HL-60/S4 (cell line): Measurements from ENCODE around the gene PGK2.

Source experiments
- in situ Hi-C: fragments of 300-500 bp; cut with MboI; formaldehyde crosslinking; loops from 2 replicates; pipeline ENCODE4 v1.14.3; 2022; ENCODE audit warnings: low sequenced_read_pairs

The PGK2 gene

DNA sequence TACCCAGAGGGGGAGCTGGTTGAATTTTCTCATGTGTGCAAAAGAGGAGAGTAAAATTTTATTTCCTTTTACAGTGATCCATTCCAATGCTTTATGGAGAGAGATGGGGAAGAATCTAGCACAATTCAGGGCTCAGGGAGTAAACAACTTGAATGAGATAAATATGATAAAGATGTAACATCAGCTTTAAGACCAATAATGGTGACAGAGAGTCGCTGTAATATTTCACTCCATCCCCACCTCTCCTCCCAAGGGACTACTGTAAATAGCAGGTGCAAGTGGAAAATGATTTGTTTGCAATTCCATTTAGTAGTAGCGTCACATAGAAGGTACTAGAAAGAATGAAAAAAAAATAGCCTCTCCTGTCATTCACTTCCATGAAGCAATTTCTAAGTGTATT is 47.7 kb downstream of the PGK2 start:
- in situ Hi-C loops: no loop called here

DNA sequence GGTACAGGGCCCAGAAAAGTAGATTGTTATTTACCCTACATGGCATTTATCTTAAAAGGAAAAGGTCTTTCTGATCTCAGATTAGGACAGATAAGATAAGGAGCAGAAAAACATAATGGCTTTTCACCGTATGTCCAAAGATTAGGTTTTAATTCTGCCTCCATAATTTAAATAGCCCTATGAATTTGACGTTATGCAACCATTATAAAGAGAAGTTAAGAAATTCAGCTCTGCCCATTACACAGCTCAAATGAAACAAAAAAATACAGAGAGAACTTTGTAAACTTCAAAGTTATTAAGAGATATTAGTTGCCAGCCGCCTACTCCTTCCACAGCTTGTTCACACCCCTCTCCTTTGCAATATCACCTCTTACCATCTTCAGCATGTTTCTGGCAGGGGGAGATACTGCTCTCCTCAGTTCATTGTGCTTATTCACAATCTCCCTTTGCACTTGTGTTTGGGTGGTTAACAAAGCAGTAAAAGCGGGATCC is 51.0 kb downstream of the PGK2 start:
- in situ Hi-C loops: no loop called here
